Body of pancreas (tissue), 4 donors: ENCODE results near the gene TMEM94. TPM values are rescaled to one million over a fixed set of nuclear protein-coding genes. Genes with fewer than 3 reads are reported as not detected.

Experiments
- ATAC-seq: fragments of 150-250 bp; one replicate; pipeline ENCODE4 v1.9.1; 2016
- DNase-seq, 4 donors: peaks; one replicate each; pipeline ENCODE4 v3.0.0-alpha.2; 2019
- H3K27ac ChIP-seq, 4 donors: fragments of 200-600 bp; sonication (generic); 1 replicate in 3 of 4; 2 replicates in 1 of 4; pipeline versions ENCODE4 v1.5.1 to v1.6.1; 2016 to 2019; ENCODE audit warnings: mild to moderate bottlenecking in 1 of 4, mixed read lengths in 1 of 4, moderate library complexity in 1 of 4
- H3K27me3 ChIP-seq, 2 donors: fragments of 200-600 bp; sonication (generic); one replicate each; pipeline ENCODE4 v1.6.0; 2016; ENCODE audit warnings: mild to moderate bottlenecking in 1 of 2
- H3K36me3 ChIP-seq, 2 donors: fragments of 200-600 bp; sonication (generic); replicated peaks in 1 of 2; 2 replicates each; pipeline ENCODE4 v1.5.1; 2016; ENCODE audit warnings: low read depth in 2 of 2; ENCODE audit not compliant: insufficient read depth in 1 of 2
- H3K4me1 ChIP-seq: fragments of 200-600 bp; sonication (generic); one replicate; pipeline ENCODE4 v1.6.0; 2016
- H3K4me3 ChIP-seq, 2 donors: fragments of 200-600 bp; sonication (generic); 1 replicate in 1 of 2; 2 replicates in 1 of 2; pipeline ENCODE4 v1.5.1; 2016 to 2019
- H3K9me3 ChIP-seq, 3 donors: fragments of 200-600 bp; sonication (generic); 1 replicate in 2 of 3; 2 replicates in 1 of 3; pipeline ENCODE4 v1.5.1; 2016
- CTCF ChIP-seq, 7 experiments: fragments of 450-650 bp in 4 of 7; fragments of 200-600 bp in 3 of 7; sonication (generic) in 3 of 7; IDR thresholded peaks; one replicate each; pipeline ENCODE4 v1.5.1; 2016 to 2019; ENCODE audit warnings: antibody characterized with exemption in 7 of 7
- POLR2A ChIP-seq, 3 donors: fragments of 450-650 bp; IDR thresholded peaks; one replicate each; pipeline ENCODE4 v1.6.1; 2016; ENCODE audit warnings: antibody characterized with exemption in 3 of 3, mild to moderate bottlenecking in 2 of 3
- WGBS, 2 donors: methylation state at CpG; one replicate each; pipeline ENCODE4 v1.1.5; 2017; 5-methylcytosine and 5-hydroxymethylcytosine counted together
- intact Hi-C: fragments of 100-400 bp; cut with DNase I; formaldehyde crosslinking; loops from one replicate; pipeline ENCODE4 v1.15.1; 2023
- total RNA-seq, 2 donors: library from RNA; depleted of rRNA; stranded (reverse); fragments of >200 nt; gene quantifications; one replicate each; pipeline ENCODE4 v1.1.0, GENCODE V29; 2016

Gene TMEM94
- total RNA-seq, 2 donors from 2014 or later = 27.2 to 145 TPM

- no peaks in the 10 kb centered on the region for H3K27me3 ChIP-seq
- intact Hi-C loops = no loop called here
- H3K4me1 ChIP-seq = peaks cover 56% of the 10 kb centered on the region
- no peaks in the 10 kb centered on the region for H3K36me3 ChIP-seq
- WGBS, 2 donors = 21 to 24% methylated on average over 7 to 13 of the region's 13 CpGs
- H3K9me3 ChIP-seq = no peaks in the 10 kb centered on the region
- TF ChIP-seq CTCF (IDR thresholded peaks at IDR 0.05) = no peak
- TF ChIP-seq POLR2A (IDR thresholded peaks at IDR 0.05) = peak in 2 of 3 donors; percentile 27 to 53
- ATAC-seq = no peak
- peak overlapping the region; percentile 24 to 66 for H3K4me3 ChIP-seq
- DNase-seq = peak in 3 of 4 donors; percentile 29 to 45 (median 42)
- peak overlapping the region; percentile 83 to 96 (median 92) for H3K27ac ChIP-seq
These were observed 70.3 kb downstream of the TMEM94 start for GRCh38 chr17:75526555-75527270.

- DNase-seq (peak in 2 of 4 donors; percentile 32 to 49), ATAC-seq (no peak)
- no peaks in the 10 kb centered on the region for H3K27me3 ChIP-seq
- H3K4me3 ChIP-seq = no peak overlapping the region
- H3K27ac ChIP-seq = peak overlapping the region in 2 of 4 donors; percentile 3 to 62
- H3K4me1 ChIP-seq = peaks cover 78% of the 10 kb centered on the region
- H3K9me3 ChIP-seq = no peaks in the 10 kb centered on the region
- WGBS, 2 donors = 54 to 67% methylated on average over 17 to 19 of the region's 19 CpGs
- TF ChIP-seq CTCF (IDR thresholded peaks at IDR 0.05) = no peak
- TF ChIP-seq POLR2A (IDR thresholded peaks at IDR 0.05) = no peak
- H3K36me3 ChIP-seq = no peaks in the 10 kb centered on the region
- intact Hi-C loops = no loop called here
These were observed 74.6 kb downstream of the TMEM94 start for GRCh38 chr17:75530837-75531720.

DNA sequence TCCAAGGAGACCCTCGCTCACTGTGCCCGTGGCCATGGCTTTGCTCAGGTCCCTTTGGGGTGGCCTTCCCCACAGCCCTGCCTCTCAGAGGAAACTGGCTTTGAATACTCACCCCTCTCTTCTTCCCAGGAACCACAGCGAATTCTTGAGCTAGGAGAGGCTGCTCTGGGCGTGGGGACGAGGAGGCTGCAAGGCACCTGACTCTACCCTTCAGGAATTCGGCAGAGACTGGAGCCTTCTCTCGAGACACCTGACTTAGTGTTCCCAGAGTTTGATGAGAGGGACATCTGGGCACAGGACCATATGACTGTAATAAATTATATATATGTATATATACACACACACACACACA, 75.3 kb downstream of the TMEM94 start:
- no peaks in the 10 kb centered on the region for H3K27me3 ChIP-seq
- intact Hi-C loops = no loop called here
- H3K36me3 ChIP-seq = no peaks in the 10 kb centered on the region
- H3K4me1 ChIP-seq = peaks cover 79% of the 10 kb centered on the region
- ATAC-seq = no peak
- WGBS, 2 donors = 50 to 60% methylated on average over 1 to 7 of the region's 7 CpGs
- TF ChIP-seq POLR2A (IDR thresholded peaks at IDR 0.05) (no peak), CTCF (IDR thresholded peaks at IDR 0.05) (no peak)
- no peak overlapping the region for H3K4me3 ChIP-seq
- no peak for DNase-seq
- no peaks in the 10 kb centered on the region for H3K9me3 ChIP-seq
- peak overlapping the region in 2 of 4 donors; percentile 3 to 62 for H3K27ac ChIP-seq

DNA sequence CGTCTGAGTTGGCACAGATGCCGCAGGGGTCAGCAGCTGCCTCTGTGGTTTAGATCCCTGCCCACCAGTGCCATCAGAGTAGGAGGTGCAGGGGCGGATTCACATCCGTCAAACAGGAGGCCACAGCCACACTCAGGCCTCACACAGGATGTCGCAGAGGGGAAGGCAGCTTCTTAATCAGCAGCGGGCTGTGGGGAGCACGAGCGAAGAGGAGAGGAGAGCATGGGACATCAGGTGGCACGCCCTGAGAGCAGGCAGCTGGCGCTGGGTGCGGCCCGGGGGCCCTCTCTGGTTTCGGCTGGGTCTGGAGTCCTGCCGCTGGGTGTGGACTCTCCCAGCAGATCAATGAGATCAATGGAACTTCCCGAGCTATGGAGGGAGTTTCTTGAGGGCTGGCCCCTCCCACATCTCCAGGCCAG, 78.7 kb downstream of the TMEM94 start:
- ATAC-seq (no peak), DNase-seq (peak in 1 of 4 donors; percentile 25)
- TF ChIP-seq CTCF (IDR thresholded peaks at IDR 0.05) (no peak), POLR2A (IDR thresholded peaks at IDR 0.05) (no peak)
- intact Hi-C loops = no loop called here
- Histone ChIP-seq H3K4me1 (peaks cover 77% of the 10 kb centered on the region), H3K36me3 (no peaks in the 10 kb centered on the region), H3K4me3 (no peak overlapping the region), H3K27me3 (no peaks in the 10 kb centered on the region), H3K9me3 (no peaks in the 10 kb centered on the region), H3K27ac (peak overlapping the region in 2 of 4 donors; percentile 49 to 62)
- 54 to 78% methylated on average over 8 to 15 of the region's 15 CpGs for WGBS, 2 donors
